Spleen (tissue), 7 donors: ENCODE measurements around the gene PIK3R3.

ENCODE experiments used
- POLR2A ChIP-seq, 3 donors: fragments of 450-650 bp; IDR thresholded peaks; one replicate each; pipeline ENCODE4 v1.5.1; 2017; ENCODE audit warnings: antibody characterized with exemption in 3 of 3, mild to moderate bottlenecking in 1 of 3
- POLR2AphosphoS5 ChIP-seq, 3 donors: sonication (generic); formaldehyde crosslinking; IDR thresholded peaks; one replicate each; pipeline ENCODE4 v1.5.1; 2017; ENCODE audit warnings: antibody characterized with exemption in 3 of 3
- TF ChIP-seq, protein P1 (sequence below), 11 experiments: fragments of 200-600 bp in 7 of 11; fragments of 450-650 bp in 4 of 11; sonication (generic) in 4 of 11; IDR thresholded peaks in 8 of 11; conservative IDR thresholded peaks in 3 of 11; 1 replicate in 7 of 11; 2 replicates in 4 of 11; pipeline versions ENCODE4 v1.4.0 to v1.8.0; 2016 to 2021; ENCODE audit warnings: antibody characterized with exemption in 11 of 11, inconsistent platforms in 4 of 11, mild to moderate bottlenecking in 1 of 11
- donor health status: DM: no; HTN: no; CAD: no; lungs with moderate emphysema.
- donor health status: DM: no; HTN: no; CAD: no.
- donor health status: DM: no; HTN: no; CAD: no.

DNA sequence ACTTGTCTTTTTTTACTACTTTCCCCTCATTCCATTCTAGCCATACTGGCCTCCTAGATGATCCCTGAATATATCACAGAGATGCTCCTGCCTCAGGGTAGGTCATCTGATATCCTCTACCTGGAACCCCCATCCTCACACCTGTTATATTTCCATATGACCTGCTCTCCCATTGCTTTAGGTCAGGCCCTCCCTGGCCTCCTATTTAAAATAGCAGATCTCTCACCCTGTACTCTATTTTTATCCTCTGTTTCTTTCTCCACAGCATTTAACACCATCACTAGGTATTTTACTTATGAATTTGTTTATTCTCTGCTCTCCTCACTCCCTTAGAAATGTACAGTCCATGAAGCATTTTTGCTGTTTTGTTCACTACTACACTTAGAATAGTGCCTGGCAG lies 13.6 kb downstream of the PIK3R3 start:
- TF ChIP-seq, protein P1, sequence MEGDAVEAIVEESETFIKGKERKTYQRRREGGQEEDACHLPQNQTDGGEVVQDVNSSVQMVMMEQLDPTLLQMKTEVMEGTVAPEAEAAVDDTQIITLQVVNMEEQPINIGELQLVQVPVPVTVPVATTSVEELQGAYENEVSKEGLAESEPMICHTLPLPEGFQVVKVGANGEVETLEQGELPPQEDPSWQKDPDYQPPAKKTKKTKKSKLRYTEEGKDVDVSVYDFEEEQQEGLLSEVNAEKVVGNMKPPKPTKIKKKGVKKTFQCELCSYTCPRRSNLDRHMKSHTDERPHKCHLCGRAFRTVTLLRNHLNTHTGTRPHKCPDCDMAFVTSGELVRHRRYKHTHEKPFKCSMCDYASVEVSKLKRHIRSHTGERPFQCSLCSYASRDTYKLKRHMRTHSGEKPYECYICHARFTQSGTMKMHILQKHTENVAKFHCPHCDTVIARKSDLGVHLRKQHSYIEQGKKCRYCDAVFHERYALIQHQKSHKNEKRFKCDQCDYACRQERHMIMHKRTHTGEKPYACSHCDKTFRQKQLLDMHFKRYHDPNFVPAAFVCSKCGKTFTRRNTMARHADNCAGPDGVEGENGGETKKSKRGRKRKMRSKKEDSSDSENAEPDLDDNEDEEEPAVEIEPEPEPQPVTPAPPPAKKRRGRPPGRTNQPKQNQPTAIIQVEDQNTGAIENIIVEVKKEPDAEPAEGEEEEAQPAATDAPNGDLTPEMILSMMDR (IDR thresholded peaks at IDR 0.05 in 8 of 11, conservative IDR thresholded peaks at IDR 0.05 in 3 of 11): no peak
- TF ChIP-seq POLR2A (IDR thresholded peaks at IDR 0.05) (no peak), POLR2AphosphoS5 (IDR thresholded peaks at IDR 0.05) (no peak)
